GM23338 (cell line): Measurements from ENCODE around the gene NRXN2. TPM values are rescaled to one million over a fixed set of nuclear protein-coding genes. Genes with fewer than 3 reads are reported as not detected.

Source experiments
- ATAC-seq: fragments of 200-7000 bp; cut with Tn5 transposase; 3 replicates; pipeline ENCODE4 v1.9.1; 2020
- DNase-seq: peaks from one replicate; pipeline ENCODE4 v3.0.0-alpha.2; 2015; ENCODE audit warnings: low spot score
- H2AFZ ChIP-seq: fragments of 200-600 bp; sonication (generic); 2 replicates; pipeline ENCODE4 v1.8.0; 2016; ENCODE audit warnings: antibody characterized with exemption, mild to moderate bottlenecking, moderate library complexity
- H3F3A ChIP-seq: fragments of 200-600 bp; sonication (generic); replicated peaks from 2 replicates; pipeline ENCODE4 v1.8.0; 2017; ENCODE audit warnings: antibody characterized with exemption, mixed run types, low read depth
- H3K27ac ChIP-seq: fragments of 200-600 bp; sonication (generic); 2 replicates; pipeline ENCODE4 v1.6.1; 2016; ENCODE audit warnings: low read depth
- H3K27me3 ChIP-seq: fragments of 200-600 bp; sonication (generic); 2 replicates; pipeline ENCODE4 v1.8.0; 2016; ENCODE audit warnings: mild to moderate bottlenecking, mixed run types, moderate library complexity; ENCODE audit not compliant: insufficient read depth
- H3K36me3 ChIP-seq: fragments of 200-600 bp; sonication (generic); 2 replicates; pipeline ENCODE4 v1.8.0; 2016; ENCODE audit warnings: mild to moderate bottlenecking; ENCODE audit not compliant: insufficient read depth
- H3K4me1 ChIP-seq: fragments of 200-600 bp; sonication (generic); 2 replicates; pipeline ENCODE4 v1.8.0; 2016; ENCODE audit warnings: mild to moderate bottlenecking, moderate library complexity; ENCODE audit not compliant: insufficient read depth
- H3K4me2 ChIP-seq: fragments of 200-600 bp; sonication (generic); 2 replicates; pipeline ENCODE4 v1.7.1; 2017; ENCODE audit warnings: mixed run types
- H3K4me3 ChIP-seq: fragments of 200-600 bp; sonication (generic); 2 replicates; pipeline ENCODE4 v1.6.1; 2016; ENCODE audit warnings: mixed run types
- H3K79me2 ChIP-seq: fragments of 200-600 bp; sonication (generic); replicated peaks from 2 replicates; pipeline ENCODE4 v1.8.0; 2017; ENCODE audit warnings: mild to moderate bottlenecking; ENCODE audit not compliant: insufficient read depth
- H3K9me2 ChIP-seq: fragments of 200-600 bp; sonication (generic); 2 replicates; pipeline ENCODE4 v1.8.0; 2017; ENCODE audit not compliant: insufficient read depth
- H4K20me1 ChIP-seq: fragments of 200-600 bp; sonication (generic); replicated peaks from 2 replicates; pipeline ENCODE4 v1.8.0; 2017; ENCODE audit warnings: mild to moderate bottlenecking; ENCODE audit not compliant: insufficient read depth
- H3K27ac Mint-ChIP-seq: 2 replicates; pipeline ENCODE4 v1.8.0; 2020; ENCODE audit warnings: inconsistent platforms, mild to moderate bottlenecking, moderate library complexity, mixed read lengths
- H3K27me3 Mint-ChIP-seq: 3 replicates; pipeline ENCODE4 v1.8.0; 2022; ENCODE audit warnings: low read depth, mild to moderate bottlenecking, moderate library complexity, mixed read lengths, inconsistent platforms; ENCODE audit not compliant: insufficient read depth, poor library complexity
- H3K36me3 Mint-ChIP-seq: 3 replicates; pipeline ENCODE4 v1.8.0; 2021; ENCODE audit warnings: low read depth, mild to moderate bottlenecking, inconsistent platforms, moderate library complexity, mixed read lengths
- H3K4me1 Mint-ChIP-seq: 3 replicates; pipeline ENCODE4 v1.8.0; 2020; ENCODE audit warnings: mild to moderate bottlenecking, inconsistent platforms, mixed read lengths
- H3K4me3 Mint-ChIP-seq: 3 replicates; pipeline ENCODE4 v1.8.0; 2021; ENCODE audit warnings: moderate library complexity, mild to moderate bottlenecking, inconsistent platforms, mixed read lengths
- H3K9me3 Mint-ChIP-seq: 3 replicates; pipeline ENCODE4 v1.8.0; 2020; ENCODE audit warnings: moderate library complexity, mild to moderate bottlenecking, inconsistent platforms, mixed read lengths
- CREB1 ChIP-seq: fragments of 250-450 bp; sonication (Bioruptor Pico); IDR thresholded peaks from 2 replicates; pipeline ENCODE4 v1.5.0; 2020; ENCODE audit warnings: low read depth, mild to moderate bottlenecking, moderate library complexity
- EZH2 ChIP-seq: fragments of 200-600 bp; sonication (generic); IDR thresholded peaks from one replicate; pipeline ENCODE4 v1.8.0; 2017; ENCODE audit warnings: antibody characterized with exemption, mild to moderate bottlenecking, low read depth; ENCODE audit not compliant: unreplicated experiment
- EZH2phosphoT487 ChIP-seq: fragments of 200-600 bp; sonication (generic); IDR thresholded peaks from one replicate; pipeline ENCODE4 v1.8.1; 2018; ENCODE audit warnings: antibody characterized with exemption; ENCODE audit not compliant: unreplicated experiment
- JUNB ChIP-seq: IDR thresholded peaks from one replicate; pipeline ENCODE4 v1.6.1; 2016; ENCODE audit warnings: antibody characterized with exemption; ENCODE audit not compliant: unreplicated experiment
- NANOG ChIP-seq: IDR thresholded peaks from 2 replicates; pipeline ENCODE4 v1.6.1; 2016; ENCODE audit warnings: antibody characterized with exemption, borderline replicate concordance
- POLR2AphosphoS5 ChIP-seq: IDR thresholded peaks from 2 replicates; pipeline ENCODE4 v1.6.1; 2016; ENCODE audit warnings: antibody characterized with exemption, low read depth
- STAT1 ChIP-seq: IDR thresholded peaks from one replicate; pipeline ENCODE4 v1.6.1; 2016; ENCODE audit warnings: antibody characterized with exemption; ENCODE audit not compliant: unreplicated experiment
- ZNF114 ChIP-seq: fragments of 250-450 bp; sonication (Bioruptor Pico); IDR thresholded peaks from 2 replicates; pipeline ENCODE4 v1.5.0; 2020; ENCODE audit warnings: mild to moderate bottlenecking, moderate library complexity
- ZNF331 ChIP-seq: fragments of 250-450 bp; sonication (Bioruptor Pico); IDR thresholded peaks from 2 replicates; pipeline ENCODE4 v1.5.0; 2020; ENCODE audit warnings: low read depth, mild to moderate bottlenecking, moderate library complexity
- polyA plus RNA-seq: library from polyadenylated mRNA; unstranded; fragments of >200 nt; fragmentation: Nextera tagmentation; extraction: Ambion mirVana; gene quantifications from 2 replicates; pipeline ENCODE4 v1.2.1, GENCODE V29; 2016
- total RNA-seq: library from RNA; depleted of rRNA; stranded (reverse); fragments of >200 nt; shearing (Covaris generic); gene quantifications from 2 replicates; pipeline ENCODE4 v1.2.3, GENCODE V29; 2014
- TF ChIP-seq, protein P1 (sequence below): IDR thresholded peaks from 2 replicates; pipeline ENCODE4 v1.6.1; 2016; ENCODE audit warnings: antibody characterized with exemption
- TF ChIP-seq, protein P2 (sequence below): IDR thresholded peaks from one replicate; pipeline ENCODE4 v1.6.1; 2018; ENCODE audit warnings: antibody characterized with exemption; ENCODE audit not compliant: unreplicated experiment
- TF ChIP-seq, protein P3 (sequence below): fragments of 250-450 bp; sonication (Bioruptor Pico); IDR thresholded peaks from 2 replicates; pipeline ENCODE4 v1.5.0; 2020; ENCODE audit warnings: mild to moderate bottlenecking, moderate library complexity
- TF ChIP-seq, protein P4 (sequence below), 2 experiments: fragments of 200-600 bp in 1 of 2; sonication (generic) in 1 of 2; conservative IDR thresholded peaks; 2 replicates each; pipeline versions ENCODE4 v1.5.1 to v1.6.1; 2016 to 2017; ENCODE audit warnings: antibody characterized with exemption in 2 of 2, low read depth in 2 of 2, mild to moderate bottlenecking in 2 of 2, moderate library complexity in 1 of 2

The NRXN2 gene
- total and polyA plus RNA-seq, 2 experiments from 2014 or later: 3.4 to 17.0 TPM

DNA sequence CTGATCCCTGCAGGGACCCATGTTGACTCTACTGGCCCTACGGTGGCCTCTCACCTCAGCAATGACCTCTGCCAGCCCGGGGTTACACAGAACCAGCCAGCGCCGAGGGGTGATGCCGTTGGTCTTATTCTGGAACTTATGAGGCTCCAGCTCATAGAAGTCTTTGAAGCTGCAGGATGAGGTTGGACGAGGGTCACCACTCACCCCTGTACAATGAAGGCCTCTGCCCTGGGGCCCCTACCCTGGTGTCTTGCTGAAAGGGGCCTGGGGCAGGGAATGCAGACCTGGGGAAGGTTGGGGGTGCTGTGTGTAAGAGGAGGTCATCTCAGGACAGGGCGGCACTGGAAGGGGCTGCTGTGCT is 30.0 kb upstream of the NRXN2 start:
- no peaks in the 10 kb centered on the region for H3K9me3 Mint-ChIP-seq
- 0 out of 3 replicates have a peak, but pooled peaks cover 3% of the 10 kb centered on the region for H3K36me3 Mint-ChIP-seq
- no peaks in the 10 kb centered on the region for H3K27me3 ChIP-seq
- ATAC-seq (no peak), DNase-seq (no peak)
- no peaks in the 10 kb centered on the region for H3F3A ChIP-seq
- H3K4me3 ChIP-seq: no peak overlapping the region
- H3K79me2 ChIP-seq: no peaks in the 10 kb centered on the region
- no peaks in the 10 kb centered on the region for H3K9me2 ChIP-seq
- H3K4me2 ChIP-seq: no peak overlapping the region
- H4K20me1 ChIP-seq: no peaks in the 10 kb centered on the region
- H3K4me1 Mint-ChIP-seq: peaks cover 14% of the 10 kb centered on the region
- H3K4me3 Mint-ChIP-seq: no peak overlapping the region
- peaks cover 19% of the 10 kb centered on the region for H3K27me3 Mint-ChIP-seq
- no peak overlapping the region for H2AFZ ChIP-seq
- no peaks in the 10 kb centered on the region for H3K36me3 ChIP-seq
- H3K4me1 ChIP-seq: no peaks in the 10 kb centered on the region
- H3K27ac ChIP-seq: no peak overlapping the region
- no peak overlapping the region for H3K27ac Mint-ChIP-seq
- TF ChIP-seq STAT1 (no peak), ZNF331 (CRISPR knock-in tag) (no peak), JUNB (no peak), EZH2 (no peak), POLR2AphosphoS5 (no peak), EZH2phosphoT487 (no peak), NANOG (no peak), ZNF114 (CRISPR knock-in tag) (no peak), CREB1 (CRISPR knock-in tag) (no peak)
- TF ChIP-seq, protein P1, sequence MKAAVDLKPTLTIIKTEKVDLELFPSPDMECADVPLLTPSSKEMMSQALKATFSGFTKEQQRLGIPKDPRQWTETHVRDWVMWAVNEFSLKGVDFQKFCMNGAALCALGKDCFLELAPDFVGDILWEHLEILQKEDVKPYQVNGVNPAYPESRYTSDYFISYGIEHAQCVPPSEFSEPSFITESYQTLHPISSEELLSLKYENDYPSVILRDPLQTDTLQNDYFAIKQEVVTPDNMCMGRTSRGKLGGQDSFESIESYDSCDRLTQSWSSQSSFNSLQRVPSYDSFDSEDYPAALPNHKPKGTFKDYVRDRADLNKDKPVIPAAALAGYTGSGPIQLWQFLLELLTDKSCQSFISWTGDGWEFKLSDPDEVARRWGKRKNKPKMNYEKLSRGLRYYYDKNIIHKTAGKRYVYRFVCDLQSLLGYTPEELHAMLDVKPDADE: no peak
- TF ChIP-seq, protein P2, sequence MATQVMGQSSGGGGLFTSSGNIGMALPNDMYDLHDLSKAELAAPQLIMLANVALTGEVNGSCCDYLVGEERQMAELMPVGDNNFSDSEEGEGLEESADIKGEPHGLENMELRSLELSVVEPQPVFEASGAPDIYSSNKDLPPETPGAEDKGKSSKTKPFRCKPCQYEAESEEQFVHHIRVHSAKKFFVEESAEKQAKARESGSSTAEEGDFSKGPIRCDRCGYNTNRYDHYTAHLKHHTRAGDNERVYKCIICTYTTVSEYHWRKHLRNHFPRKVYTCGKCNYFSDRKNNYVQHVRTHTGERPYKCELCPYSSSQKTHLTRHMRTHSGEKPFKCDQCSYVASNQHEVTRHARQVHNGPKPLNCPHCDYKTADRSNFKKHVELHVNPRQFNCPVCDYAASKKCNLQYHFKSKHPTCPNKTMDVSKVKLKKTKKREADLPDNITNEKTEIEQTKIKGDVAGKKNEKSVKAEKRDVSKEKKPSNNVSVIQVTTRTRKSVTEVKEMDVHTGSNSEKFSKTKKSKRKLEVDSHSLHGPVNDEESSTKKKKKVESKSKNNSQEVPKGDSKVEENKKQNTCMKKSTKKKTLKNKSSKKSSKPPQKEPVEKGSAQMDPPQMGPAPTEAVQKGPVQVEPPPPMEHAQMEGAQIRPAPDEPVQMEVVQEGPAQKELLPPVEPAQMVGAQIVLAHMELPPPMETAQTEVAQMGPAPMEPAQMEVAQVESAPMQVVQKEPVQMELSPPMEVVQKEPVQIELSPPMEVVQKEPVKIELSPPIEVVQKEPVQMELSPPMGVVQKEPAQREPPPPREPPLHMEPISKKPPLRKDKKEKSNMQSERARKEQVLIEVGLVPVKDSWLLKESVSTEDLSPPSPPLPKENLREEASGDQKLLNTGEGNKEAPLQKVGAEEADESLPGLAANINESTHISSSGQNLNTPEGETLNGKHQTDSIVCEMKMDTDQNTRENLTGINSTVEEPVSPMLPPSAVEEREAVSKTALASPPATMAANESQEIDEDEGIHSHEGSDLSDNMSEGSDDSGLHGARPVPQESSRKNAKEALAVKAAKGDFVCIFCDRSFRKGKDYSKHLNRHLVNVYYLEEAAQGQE: no peak
- TF ChIP-seq, protein P3, sequence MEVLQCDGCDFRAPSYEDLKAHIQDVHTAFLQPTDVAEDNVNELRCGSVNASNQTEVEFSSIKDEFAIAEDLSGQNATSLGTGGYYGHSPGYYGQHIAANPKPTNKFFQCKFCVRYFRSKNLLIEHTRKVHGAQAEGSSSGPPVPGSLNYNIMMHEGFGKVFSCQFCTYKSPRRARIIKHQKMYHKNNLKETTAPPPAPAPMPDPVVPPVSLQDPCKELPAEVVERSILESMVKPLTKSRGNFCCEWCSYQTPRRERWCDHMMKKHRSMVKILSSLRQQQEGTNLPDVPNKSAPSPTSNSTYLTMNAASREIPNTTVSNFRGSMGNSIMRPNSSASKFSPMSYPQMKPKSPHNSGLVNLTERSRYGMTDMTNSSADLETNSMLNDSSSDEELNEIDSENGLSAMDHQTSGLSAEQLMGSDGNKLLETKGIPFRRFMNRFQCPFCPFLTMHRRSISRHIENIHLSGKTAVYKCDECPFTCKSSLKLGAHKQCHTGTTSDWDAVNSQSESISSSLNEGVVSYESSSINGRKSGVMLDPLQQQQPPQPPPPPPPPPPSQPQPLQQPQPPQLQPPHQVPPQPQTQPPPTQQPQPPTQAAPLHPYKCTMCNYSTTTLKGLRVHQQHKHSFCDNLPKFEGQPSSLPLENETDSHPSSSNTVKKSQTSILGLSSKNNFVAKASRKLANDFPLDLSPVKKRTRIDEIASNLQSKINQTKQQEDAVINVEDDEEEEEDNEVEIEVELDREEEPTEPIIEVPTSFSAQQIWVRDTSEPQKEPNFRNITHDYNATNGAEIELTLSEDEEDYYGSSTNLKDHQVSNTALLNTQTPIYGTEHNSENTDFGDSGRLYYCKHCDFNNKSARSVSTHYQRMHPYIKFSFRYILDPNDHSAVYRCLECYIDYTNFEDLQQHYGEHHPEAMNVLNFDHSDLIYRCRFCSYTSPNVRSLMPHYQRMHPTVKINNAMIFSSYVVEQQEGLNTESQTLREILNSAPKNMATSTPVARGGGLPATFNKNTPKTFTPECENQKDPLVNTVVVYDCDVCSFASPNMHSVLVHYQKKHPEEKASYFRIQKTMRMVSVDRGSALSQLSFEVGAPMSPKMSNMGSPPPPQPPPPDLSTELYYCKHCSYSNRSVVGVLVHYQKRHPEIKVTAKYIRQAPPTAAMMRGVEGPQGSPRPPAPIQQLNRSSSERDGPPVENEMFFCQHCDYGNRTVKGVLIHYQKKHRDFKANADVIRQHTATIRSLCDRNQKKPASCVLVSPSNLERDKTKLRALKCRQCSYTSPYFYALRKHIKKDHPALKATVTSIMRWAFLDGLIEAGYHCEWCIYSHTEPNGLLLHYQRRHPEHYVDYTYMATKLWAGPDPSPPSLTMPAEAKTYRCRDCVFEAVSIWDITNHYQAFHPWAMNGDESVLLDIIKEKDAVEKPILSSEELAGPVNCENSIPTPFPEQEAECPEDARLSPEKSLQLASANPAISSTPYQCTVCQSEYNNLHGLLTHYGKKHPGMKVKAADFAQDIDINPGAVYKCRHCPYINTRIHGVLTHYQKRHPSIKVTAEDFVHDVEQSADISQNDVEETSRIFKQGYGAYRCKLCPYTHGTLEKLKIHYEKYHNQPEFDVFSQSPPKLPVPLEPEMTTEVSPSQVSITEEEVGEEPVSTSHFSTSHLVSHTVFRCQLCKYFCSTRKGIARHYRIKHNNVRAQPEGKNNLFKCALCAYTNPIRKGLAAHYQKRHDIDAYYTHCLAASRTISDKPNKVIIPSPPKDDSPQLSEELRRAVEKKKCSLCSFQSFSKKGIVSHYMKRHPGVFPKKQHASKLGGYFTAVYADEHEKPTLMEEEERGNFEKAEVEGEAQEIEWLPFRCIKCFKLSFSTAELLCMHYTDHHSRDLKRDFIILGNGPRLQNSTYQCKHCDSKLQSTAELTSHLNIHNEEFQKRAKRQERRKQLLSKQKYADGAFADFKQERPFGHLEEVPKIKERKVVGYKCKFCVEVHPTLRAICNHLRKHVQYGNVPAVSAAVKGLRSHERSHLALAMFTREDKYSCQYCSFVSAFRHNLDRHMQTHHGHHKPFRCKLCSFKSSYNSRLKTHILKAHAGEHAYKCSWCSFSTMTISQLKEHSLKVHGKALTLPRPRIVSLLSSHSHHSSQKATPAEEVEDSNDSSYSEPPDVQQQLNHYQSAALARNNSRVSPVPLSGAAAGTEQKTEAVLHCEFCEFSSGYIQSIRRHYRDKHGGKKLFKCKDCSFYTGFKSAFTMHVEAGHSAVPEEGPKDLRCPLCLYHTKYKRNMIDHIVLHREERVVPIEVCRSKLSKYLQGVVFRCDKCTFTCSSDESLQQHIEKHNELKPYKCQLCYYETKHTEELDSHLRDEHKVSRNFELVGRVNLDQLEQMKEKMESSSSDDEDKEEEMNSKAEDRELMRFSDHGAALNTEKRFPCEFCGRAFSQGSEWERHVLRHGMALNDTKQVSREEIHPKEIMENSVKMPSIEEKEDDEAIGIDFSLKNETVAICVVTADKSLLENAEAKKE (CRISPR knock-in tag): no peak
- TF ChIP-seq, protein P4, sequence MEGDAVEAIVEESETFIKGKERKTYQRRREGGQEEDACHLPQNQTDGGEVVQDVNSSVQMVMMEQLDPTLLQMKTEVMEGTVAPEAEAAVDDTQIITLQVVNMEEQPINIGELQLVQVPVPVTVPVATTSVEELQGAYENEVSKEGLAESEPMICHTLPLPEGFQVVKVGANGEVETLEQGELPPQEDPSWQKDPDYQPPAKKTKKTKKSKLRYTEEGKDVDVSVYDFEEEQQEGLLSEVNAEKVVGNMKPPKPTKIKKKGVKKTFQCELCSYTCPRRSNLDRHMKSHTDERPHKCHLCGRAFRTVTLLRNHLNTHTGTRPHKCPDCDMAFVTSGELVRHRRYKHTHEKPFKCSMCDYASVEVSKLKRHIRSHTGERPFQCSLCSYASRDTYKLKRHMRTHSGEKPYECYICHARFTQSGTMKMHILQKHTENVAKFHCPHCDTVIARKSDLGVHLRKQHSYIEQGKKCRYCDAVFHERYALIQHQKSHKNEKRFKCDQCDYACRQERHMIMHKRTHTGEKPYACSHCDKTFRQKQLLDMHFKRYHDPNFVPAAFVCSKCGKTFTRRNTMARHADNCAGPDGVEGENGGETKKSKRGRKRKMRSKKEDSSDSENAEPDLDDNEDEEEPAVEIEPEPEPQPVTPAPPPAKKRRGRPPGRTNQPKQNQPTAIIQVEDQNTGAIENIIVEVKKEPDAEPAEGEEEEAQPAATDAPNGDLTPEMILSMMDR (conservative IDR thresholded peaks at IDR 0.05; ENCODE audit: low read depth in 2 of 2): no peak
